Breast epithelium (tissue), 3 donors: ENCODE results near the gene DNAJC9.

ENCODE experiments used
- POLR2A ChIP-seq: fragments of 450-650 bp; IDR thresholded peaks from one replicate; pipeline ENCODE4 v1.6.1; 2016; ENCODE audit warnings: antibody characterized with exemption, mild to moderate bottlenecking, moderate library complexity
- POLR2AphosphoS5 ChIP-seq, 3 donors: sonication (generic); formaldehyde crosslinking; IDR thresholded peaks; one replicate each; pipeline ENCODE4 v1.6.1; 2017; ENCODE audit warnings: antibody characterized with exemption in 3 of 3
- TF ChIP-seq, protein P1 (sequence below), 3 donors: fragments of 450-650 bp; IDR thresholded peaks; one replicate each; pipeline ENCODE4 v1.5.1; 2016 to 2017; ENCODE audit warnings: antibody characterized with exemption in 3 of 3, mild to moderate bottlenecking in 3 of 3, moderate library complexity in 3 of 3

DNA sequence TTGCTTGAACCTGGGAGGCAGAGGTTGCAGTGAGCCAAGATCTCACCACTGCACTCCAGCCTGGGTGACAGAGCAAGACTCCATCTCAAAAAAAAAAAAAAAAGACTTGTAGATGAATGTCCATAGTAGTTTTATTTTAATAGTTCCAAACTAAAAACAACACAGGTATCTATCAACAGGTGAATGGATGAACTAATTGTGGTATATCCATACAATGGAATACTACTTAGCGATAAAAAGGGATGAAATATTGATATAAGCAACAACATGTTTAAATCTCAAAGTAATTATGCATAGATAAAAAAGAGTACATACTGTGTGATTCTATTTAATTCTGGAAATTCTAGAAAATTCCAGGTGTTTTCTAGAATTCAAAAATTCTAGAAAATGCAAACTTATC lies 42.9 kb upstream of the DNAJC9 start:
- TF ChIP-seq, protein P1, sequence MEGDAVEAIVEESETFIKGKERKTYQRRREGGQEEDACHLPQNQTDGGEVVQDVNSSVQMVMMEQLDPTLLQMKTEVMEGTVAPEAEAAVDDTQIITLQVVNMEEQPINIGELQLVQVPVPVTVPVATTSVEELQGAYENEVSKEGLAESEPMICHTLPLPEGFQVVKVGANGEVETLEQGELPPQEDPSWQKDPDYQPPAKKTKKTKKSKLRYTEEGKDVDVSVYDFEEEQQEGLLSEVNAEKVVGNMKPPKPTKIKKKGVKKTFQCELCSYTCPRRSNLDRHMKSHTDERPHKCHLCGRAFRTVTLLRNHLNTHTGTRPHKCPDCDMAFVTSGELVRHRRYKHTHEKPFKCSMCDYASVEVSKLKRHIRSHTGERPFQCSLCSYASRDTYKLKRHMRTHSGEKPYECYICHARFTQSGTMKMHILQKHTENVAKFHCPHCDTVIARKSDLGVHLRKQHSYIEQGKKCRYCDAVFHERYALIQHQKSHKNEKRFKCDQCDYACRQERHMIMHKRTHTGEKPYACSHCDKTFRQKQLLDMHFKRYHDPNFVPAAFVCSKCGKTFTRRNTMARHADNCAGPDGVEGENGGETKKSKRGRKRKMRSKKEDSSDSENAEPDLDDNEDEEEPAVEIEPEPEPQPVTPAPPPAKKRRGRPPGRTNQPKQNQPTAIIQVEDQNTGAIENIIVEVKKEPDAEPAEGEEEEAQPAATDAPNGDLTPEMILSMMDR (IDR thresholded peaks at IDR 0.05), result no peak
- no peak for TF ChIP-seq POLR2AphosphoS5 (IDR thresholded peaks at IDR 0.05)
- no peak for TF ChIP-seq POLR2A
